NCI-H748 treated with DMSO at 0.1 percent for 48 hours (cell line): ENCODE data around the gene USP3.

Experiments used
- DNase-seq: peaks from one replicate; lab custom pipeline; 2025; lab: John Stamatoyannopoulos, UW

Gene USP3

GRCh38 chr15:63593705-63594671, 89.6 kb downstream of the USP3 start:
- no peak for DNase-seq

- DNase-seq, result no peak
These were observed 90.7 kb downstream of the USP3 start for GRCh38 chr15:63595065-63595464.

- DNase-seq, result no peak
These were observed 91.3 kb downstream of the USP3 start for GRCh38 chr15:63595688-63596087.

DNA sequence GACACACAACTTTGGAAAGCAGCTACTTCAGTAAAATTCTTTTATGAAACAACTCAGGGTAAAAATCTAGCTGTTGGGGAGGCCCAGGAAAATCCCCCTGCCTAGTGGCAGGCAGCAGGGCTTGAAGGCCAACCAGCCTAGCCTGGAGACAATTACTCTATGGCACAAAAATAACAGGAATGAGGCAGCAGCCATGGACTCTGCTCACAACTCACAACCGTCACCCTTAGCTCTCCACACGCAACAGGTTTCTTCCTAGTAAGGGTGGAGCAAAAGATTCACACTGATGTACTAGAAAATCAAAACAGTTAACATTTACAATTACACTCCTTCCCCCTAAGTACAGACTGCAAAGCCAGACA, 92.3 kb downstream of the USP3 start:
- no peak for DNase-seq

- no peak for DNase-seq
These were observed 92.8 kb downstream of the USP3 start, which contains the start of gene FBXL22 for GRCh38 chr15:63597038-63597790. Gene FBXL22, plus strand, starts transcription at chr15:63597387. Its CDS starts 6 bp downstream, at chr15:63597393.

DNA sequence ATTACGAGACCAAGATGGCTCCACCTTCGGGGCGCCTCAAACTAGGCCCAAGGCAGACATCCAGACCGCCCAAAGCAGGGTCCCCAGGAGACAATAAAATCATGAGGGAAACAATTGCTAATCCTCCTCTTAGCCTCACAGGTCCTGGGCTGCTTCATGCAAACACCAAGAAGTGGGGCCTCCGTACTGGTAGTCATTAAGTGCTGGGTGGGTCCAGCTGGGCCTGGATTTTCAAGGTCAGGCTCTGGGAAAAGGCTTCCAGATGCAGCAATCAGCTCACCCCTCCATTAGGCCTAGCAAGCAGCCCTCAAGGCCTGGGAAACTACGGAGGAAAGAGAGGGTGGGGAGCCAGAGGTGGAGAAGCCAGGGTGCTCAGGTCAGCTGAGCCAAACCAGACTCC, 93.4 kb downstream of the USP3 start:
- DNase-seq, result no peak

DNA sequence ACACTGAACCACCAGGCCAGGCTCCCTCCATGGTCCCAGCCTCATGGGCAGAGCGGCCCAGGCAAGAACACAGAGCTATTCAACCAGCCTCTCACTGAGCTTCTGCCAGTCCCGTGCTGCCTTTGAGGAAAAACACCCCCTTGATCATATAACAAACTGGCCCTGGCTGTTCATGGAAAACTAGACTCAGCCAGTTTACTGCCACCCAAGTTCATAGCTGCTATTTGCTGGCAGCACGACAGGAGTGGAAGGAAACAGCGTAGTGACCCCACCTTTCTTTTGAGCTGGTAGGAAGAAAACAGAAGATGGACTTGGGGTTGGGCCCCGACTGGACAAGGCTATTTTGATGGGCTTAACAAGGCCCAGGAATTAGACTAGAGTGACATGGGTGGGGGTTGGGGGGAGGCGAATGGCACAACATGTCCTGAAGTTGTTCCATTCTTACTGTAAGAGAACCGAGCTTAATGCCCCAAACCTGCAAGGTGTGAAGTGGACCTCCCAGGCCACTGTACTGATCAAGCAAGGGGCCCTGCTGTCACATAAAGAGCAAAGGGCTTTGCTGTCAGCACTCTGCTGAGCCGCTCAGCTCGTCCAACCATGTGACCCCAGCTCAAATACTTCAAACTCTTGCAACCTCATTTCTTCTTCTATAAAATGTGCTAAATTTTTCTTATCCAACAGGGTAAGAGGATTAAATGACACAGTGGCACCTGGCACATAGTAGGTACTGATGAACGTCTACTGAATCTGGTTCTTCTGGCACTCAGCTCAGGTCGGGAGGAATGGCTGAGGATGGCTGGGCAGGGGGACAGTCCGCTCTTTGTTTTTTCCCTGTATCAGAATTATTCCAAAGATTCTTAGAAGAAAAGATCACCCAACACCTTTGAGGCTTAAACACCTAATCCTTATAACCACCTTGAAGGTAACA, 94.3 kb downstream of the USP3 start:
- no peak for DNase-seq

- DNase-seq, result no peak
These were observed 95.1 kb downstream of the USP3 start for GRCh38 chr15:63599401-63600000.

GRCh38 chr15:63600001-63600615, 95.7 kb downstream of the USP3 start:
- DNase-seq, result no peak

GRCh38 chr15:63600616-63601025, 96.2 kb downstream of the USP3 start:
- peak; percentile 39 for DNase-seq

DNA sequence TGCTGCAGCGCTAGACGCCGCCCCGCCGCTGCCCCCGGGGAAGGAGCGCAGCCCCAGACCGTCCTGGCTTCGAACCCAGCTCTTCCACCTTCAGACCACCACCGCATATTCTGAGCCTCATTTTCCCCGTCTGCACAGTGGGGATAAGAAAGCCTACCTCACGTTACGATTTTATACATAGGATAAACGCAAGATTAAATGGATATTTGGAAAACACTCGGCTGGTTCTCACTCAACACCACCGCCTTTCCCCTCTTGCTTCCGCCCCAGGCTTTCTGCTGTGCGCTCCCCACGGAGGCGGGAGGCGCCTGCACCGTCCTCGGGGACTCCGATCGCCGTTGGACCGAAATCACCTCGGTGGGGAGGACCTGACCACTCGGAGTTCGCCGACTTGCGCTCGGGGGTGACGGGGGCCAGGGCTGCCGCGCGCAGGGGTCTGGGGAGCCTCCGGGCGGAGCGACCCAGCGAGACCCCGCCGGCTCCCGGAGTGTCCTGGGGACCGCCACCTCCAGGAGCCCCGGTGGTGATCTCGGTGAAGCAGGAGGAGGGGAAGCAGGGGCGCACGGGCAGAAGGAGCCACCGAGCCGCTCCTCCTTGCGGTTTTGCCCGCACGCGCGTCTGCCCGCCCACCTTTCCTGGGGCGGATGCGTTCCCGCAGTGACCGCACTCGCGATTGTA, 96.8 kb downstream of the USP3 start:
- DNase-seq, result no peak

DNA sequence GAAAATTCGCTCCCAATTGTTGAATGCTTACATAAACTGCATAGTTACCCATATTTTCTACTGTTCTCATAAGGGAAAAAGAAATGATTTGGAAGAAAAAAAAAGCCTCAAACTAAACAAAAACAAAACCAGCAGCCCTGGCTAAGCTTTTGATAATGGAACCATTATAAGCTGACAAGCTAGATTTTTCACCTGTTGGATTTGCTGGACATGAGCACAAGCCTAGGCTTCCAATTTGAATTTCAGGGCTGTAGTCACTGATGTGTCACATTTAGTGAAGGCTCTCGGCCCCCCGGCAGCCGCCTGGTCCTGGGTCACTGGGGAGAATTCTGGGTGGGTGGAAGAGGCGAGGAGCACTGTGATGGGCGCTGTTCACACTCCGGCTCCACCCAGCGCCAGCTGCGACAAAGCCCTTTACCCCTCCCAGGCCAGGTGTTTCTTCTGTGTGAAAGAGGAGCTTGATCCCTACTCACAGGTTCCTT, 97.4 kb downstream of the USP3 start:
- DNase-seq, result peak; percentile 25

DNA sequence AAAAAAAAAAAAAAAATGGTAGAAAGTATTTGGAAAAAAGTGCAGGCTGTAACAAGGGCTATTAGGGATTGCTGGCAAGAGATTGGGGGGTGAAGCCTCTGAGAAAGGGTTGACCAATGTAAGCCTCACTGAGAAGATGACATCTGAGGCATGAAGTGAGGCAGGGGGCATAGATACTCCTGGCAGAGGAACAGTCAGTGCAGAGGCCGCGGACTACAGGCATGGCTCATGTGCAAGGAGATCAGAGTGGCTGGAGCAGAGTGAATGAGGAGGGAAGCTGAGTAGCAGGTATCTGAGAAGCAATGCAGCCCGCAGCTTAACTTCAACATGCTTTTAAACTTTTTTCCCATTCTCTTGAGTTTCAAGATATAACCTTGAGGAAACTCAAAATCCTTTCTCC, 98.2 kb downstream of the USP3 start:
- DNase-seq, result no peak

- no peak for DNase-seq
These were observed 99.1 kb downstream of the USP3 start for GRCh38 chr15:63603516-63603915.

DNA sequence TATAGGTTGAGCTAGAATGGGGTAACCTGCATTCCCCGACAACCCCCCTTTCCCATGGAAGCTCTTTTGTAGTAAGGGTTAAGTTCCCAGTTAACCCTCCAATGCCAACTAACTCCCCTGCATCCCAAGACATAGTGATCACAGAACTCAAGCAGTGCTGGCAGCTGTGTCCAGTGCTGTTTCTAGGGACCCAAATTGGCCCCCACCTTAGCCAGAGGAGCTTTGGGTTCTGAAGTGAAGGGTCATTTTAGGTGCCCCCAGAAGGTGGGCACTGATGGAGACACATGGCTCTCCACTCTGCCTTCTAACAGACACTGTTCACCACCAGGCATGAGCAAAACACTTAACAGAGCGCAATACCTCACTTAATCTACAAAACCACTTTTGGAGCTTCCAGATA, 99.9 kb downstream of the USP3 start:
- DNase-seq, result no peak

DNA sequence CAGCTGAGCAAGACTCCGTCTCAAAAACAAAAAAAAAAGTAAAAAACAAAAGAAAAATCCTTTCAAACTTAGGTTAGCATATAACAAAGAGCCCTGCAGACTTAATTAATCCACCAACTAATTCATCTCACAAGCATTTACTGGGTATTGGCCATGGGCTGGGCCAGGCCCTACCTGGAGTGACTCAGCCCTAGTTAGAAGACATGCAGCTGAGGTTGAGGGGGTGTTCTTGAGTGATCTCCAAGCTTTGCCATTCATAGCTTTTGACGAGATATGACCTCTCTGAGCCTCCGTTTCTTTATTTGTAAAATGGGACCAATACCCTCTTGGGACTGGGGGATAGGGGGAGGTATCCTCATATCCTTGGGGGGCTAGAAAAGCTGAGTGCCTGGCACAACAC, 100.6 kb downstream of the USP3 start:
- no peak for DNase-seq

DNA sequence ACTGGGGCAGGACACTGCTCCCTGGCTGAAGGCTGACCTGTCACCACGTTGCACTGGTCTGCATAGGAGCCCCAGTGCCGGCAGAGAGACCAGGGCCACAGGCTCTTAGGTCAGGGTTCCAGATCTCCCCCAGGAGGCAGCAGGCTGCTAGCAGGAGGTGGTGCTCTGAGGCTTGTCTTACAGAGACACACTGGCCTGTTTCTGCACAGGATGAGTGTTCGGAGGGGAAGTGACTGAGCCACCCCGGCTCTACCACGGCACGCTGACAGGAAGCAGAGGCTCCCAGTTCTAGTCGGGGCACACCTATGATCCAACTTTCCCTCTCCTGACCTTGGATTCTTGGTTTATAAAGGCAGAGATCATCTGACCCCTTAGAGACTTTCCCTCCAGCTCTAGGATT, 101.4 kb downstream of the USP3 start:
- DNase-seq, result no peak

- DNase-seq, result no peak
These were observed 101.9 kb downstream of the USP3 start for GRCh38 chr15:63606308-63606707.

DNA sequence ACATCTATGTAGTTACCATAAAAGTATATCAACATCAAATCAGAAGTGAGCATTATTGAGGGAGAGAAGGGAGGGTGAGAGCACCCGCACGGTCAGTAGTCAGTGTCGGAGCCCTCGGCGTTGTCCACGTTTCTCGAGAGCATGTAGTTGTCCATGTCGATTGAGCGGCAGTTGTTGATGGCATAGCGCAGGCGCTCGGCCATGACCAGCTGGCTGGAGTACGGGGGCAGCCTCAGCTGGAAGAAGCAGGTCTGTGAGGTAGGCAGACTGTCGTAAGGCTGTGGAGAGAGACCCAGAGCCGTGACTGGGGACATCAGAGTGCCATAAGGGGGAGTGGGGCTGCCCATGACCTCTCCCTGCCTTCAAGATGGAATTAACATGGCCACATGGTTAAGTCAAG, 104.6 kb downstream of the USP3 start:
- DNase-seq, result no peak

DNA sequence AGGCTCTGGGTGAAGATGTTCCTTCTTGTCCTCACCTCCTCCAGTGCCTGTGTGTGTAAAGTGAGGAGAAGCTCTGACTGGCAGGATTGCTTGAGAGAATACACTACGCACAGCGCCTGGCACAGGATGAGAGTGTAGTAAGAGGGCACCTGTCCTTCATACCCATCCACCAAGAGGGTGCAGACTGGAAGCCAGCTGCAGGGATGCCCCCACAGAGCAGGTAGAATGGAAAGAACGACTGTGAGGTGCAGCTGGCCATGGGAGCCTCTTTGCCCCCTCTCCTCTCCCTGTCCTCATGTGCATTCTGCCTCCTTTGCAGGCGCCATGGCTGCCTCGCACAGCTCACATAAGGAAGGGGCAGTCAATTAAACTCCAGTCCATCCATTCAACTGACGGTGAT, 105.1 kb downstream of the USP3 start:
- DNase-seq, result no peak
